ENCODE results near the gene MYL6B.

The MYL6B gene

DNA sequence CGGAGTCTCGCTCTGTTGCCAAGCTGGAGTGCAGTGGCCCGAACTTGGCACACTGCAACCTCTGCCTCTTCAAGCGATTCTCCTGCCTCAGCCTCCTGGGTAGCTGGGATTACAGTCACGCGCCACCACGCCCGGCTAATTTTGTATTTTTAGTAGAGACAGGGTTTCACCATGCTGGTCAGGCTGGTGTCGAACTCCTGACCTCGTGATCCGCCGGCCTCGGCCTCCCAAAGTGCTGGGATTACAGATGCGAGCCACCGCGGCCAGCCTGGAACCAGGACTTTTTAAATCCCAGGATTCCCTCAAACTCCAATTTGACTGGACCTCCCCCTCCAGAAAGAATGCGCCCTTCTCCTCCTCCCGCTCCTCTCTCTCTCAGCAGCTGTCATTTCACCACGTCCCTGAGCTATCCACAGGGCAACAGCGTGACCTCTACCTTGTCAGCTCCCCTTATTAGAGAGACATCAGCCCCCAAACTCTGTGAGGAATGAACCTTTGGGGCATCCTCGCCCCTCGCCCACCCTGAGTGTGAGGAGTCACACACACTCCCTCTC, 22.4 kb upstream of the MYL6B start:
- H3K4me3 ChIP-seq (ENCODE audit: low read length), result peak overlapping the region; percentile 88; the same call in 1 of the 2 replicates
- TF ChIP-seq ZNF274 (IDR thresholded peaks at IDR 0.05; ENCODE audit: low read depth, low read length), result no peak

DNA sequence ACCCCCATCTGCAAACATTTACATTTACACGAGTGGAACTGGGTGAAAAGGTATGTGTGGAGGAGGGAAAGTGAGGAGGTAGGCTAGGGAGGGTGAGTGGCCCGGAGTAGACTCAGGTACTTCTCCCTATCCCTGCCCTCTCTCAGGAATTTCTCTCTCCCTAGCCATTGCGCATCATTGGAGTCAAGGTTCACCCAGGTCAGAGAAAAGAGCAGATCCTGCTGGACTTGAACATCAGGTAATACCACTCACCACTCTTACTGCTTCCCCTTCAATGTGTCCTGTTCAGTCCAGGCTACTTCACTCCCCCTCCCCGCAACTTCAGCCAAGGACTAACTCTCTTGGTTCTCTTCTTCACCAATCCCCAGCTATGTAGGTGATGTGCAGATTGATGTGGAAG, 21.5 kb upstream of the MYL6B start:
- H3K4me3 ChIP-seq (ENCODE audit: low read length), result no peak overlapping the region
- no peak for TF ChIP-seq ZNF274 (IDR thresholded peaks at IDR 0.05; ENCODE audit: low read depth, low read length)

DNA sequence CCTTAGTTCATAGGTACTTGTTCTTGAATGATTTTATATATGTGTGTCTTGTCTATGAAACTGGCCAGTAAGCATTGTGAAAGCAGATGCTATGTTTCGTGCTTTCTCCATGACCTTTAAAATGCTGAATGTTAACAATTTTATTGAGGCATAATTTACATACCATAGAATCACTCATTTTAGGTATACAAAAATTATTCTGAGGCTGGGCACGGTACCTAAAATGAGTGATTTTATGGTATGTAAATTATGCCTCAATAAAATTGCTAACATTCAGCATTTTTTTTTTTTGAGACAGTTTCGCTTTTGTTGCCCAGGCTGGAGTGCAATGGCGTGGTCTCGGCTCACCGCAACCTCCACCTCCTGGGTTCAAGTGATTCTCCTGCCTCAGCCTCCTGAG, 17.5 kb upstream of the MYL6B start:
- no peak for TF ChIP-seq ZNF274 (IDR thresholded peaks at IDR 0.05; ENCODE audit: low read depth, low read length)
- H3K4me3 ChIP-seq (ENCODE audit: low read length), result no peak overlapping the region

DNA sequence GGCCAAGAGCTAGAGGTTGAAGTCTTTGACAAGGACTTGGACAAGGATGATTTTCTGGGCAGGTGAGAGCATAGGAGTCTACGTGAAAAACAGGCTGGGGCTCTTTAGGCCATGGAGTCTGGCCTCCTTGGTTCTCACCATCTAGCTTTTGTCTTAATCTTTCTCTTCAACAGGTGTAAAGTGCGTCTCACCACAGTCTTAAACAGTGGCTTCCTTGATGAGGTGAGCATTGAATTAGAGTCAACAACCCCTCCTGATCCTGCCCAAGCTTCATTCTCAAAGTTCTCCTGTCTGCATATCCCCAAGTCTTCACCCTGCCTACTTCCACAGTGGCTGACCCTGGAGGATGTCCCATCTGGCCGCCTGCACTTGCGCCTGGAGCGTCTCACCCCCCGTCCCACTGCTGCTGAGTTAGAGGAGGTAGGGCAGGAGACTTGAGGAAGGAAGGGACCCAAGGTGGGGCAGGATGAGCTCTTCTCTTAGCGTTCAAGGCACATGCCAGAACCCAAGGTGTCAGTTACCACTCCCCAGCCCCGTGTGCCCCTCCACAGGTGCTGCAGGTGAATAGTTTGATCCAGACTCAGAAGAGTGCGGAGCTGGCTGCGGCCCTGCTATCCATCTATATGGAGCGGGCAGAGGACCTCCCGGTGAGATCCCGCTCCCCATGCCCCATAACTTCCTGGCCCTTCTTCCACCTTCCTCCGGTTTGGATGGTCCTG, 14.4 kb upstream of the MYL6B start:
- H3K4me3 ChIP-seq (ENCODE audit: low read length), result no peak overlapping the region
- TF ChIP-seq ZNF274 (IDR thresholded peaks at IDR 0.05; ENCODE audit: low read depth, low read length), result no peak

DNA sequence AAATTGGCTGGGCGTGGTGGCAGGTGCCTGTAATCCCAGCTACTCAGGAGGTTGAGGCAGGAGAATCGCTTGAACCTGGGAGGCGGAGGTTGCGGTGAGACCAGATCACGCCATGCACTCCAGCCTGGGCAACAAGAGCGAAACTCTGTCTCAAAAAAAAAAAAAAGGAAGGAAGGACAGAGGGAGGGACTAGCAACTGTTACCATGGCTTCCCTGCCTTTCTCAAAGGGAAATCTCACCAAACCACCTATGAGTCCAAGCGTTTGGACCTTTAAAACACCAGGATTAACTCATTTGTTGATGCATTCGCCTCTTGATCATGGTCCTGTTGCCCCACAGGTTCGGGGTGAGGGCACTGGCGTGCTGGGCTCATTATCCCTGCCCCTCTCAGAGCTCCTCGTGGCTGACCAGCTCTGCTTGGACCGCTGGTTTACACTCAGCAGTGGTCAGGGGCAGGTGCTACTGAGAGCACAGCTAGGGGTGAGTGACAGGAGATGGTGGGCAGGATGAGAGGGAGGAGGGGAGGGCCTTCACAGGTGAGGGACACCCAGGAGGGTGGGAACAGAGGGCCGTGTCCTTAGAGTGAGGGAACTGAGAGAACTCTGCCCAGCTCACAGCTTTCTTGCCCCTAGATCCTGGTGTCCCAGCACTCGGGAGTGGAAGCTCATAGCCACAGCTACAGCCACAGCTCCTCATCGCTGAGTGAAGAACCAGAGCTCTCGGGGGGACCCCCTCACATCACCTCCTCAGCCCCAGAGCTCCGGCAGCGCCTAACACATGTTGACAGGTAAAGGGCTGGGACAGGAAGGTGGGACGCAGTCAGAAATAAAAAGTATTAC, 10.2 kb upstream of the MYL6B start:
- TF ChIP-seq ZNF274 (IDR thresholded peaks at IDR 0.05; ENCODE audit: low read depth, low read length), result no peak
- H3K4me3 ChIP-seq (ENCODE audit: low read length), result no peak overlapping the region

DNA sequence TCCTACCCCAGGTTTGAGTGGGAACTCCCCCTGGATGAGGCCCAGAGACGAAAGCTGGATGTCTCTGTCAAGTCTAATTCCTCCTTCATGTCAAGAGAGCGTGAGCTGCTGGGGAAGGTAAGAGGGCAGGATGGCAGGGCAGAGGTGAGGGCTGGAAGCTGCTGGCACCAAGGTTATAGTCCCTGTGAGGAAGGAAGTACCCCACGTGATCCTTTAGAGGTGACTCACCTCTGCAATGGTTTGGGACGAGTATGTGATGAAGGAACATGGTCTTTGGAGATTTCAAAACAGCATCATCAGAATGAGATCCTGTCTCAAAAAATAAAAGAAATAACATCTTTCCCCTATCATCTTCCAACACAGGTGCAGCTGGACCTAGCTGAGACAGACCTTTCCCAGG, 9.2 kb upstream of the MYL6B start:
- no peak overlapping the region for H3K4me3 ChIP-seq (ENCODE audit: low read length)
- no peak for TF ChIP-seq ZNF274 (IDR thresholded peaks at IDR 0.05; ENCODE audit: low read depth, low read length)

DNA sequence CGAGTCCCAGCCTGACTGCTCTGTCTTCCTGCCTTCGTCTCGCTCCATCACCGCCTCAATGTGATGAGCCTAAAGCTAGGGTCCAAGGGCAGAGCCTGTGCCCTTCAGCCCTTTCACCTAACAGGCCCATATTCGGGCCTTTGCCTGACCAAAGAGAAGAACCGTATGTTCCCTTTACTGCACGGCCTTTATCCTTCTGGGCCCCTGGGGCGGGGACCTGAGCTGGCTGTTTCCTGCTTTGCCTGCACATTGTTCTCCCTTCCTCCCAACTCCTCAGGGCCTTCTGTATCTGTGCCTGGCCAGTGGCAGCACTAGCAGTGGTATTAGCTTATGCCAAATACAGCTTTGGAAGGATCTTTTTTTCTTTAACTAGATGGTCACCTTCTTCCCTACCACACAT, 8.5 kb upstream of the MYL6B start:
- no peak for TF ChIP-seq ZNF274 (IDR thresholded peaks at IDR 0.05; ENCODE audit: low read depth, low read length)
- H3K4me3 ChIP-seq (ENCODE audit: low read length), result no peak overlapping the region

DNA sequence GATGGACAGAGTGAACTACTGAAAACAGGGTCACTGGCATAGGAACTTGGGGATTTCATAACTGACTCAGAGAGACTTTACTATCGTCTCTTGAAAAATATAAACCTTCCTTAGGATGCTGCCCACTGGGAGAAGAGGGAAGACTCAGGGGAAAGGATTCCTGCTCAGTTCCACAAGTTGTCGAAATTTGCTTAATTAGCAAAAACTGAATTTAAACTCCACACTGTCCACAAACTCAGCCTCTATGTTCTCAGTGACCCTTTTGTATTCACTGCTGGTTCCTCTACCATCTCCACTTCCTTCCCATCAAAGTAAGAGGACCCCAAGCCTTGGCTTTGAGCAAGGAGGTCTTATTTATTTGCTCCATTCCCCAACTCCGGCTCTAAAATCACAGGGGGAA, 7.2 kb upstream of the MYL6B start:
- TF ChIP-seq ZNF274 (IDR thresholded peaks at IDR 0.05; ENCODE audit: low read depth, low read length), result no peak
- no peak overlapping the region for H3K4me3 ChIP-seq (ENCODE audit: low read length)

DNA sequence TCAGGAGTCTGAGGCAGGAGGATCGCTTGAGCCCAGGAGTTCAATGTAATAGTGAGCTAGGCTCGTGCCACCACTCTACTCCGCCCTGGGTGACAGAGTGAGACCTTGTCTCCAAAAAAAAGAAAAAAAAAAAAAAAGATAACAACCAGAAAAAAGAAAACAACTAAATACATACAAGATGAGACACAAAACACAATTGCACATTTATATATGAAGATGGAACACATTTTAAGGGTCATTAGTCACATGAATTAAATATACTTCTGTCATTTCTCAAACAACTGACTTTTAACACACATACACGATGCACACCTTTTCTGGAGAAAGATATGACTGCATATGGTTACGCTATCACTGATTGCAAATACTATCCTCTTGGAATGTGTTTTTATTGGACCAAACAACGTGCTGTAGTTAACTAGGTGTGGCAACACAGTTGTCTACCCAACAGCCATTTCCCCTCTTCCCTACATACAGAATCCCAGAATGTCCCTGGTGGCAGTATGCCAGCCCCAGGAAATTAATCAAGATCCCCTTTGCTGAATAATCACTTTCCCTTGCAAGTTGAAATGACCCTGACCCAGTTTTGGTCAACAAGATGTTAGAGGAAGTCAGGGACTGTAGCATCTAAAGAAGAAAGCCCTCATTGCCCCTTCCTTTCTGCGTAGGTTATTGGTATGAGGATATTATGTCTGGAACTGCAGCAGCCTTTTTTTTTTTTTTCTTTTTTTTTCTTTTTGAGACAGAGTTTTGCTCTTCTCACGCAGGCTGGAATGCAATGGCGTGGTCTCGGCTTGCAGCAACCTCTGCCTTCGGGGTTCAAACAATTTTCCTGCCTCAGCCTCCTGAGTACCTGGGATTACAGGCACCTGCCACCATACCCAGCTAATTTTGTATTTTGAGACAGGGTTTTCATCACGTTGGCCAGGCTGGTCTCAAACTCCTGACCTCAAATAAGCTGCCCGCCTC, 5.6 kb upstream of the MYL6B start:
- TF ChIP-seq ZNF274 (IDR thresholded peaks at IDR 0.05; ENCODE audit: low read depth, low read length), result no peak
- H3K4me3 ChIP-seq (ENCODE audit: low read length), result no peak overlapping the region

DNA sequence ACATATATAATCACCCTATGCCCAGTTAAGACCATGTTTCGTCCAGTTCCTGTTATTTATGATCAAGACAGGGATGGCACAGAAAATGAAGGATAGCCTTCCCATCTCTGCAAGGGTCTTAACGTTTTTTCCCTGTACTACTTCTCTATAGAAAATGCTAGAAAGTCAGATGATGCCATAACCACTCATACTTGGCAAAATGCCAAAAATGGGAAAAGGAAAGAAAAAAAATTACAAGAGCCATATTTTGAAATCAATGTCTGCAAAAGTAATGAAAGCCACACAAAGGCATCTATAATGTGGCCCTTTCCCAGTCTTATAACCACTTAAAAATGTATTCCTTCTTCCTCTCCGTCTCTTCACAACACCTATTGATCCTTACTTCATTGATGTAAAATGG, 1.8 kb upstream of the MYL6B start:
- no peak for TF ChIP-seq ZNF274 (IDR thresholded peaks at IDR 0.05; ENCODE audit: low read depth, low read length)
- no peak overlapping the region for H3K4me3 ChIP-seq (ENCODE audit: low read length)

DNA sequence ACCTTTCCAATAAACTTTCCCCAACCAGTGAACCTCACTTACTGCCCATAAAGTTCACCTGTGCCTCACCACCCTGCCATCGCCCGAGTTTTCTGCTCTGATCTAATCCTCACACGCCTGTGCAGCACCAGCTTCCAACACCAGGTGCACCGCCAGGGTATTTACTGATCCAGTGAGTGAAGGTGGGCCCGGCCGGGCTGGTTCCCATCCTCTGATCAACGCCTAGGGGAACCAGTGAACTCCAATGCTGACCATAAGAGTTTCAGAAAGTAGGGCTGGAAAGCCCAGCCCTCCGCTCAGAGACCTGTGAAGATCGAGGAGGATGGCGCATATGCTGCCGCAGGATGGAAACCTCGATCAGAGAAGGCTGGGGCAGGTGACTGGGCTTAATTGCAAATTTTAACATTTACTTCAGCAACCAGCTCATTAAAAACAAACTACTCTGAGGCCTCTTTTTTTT, 685 bp upstream of the MYL6B start:
- peak overlapping the region; percentile 69 for H3K4me3 ChIP-seq (ENCODE audit: low read length)
- no peak for TF ChIP-seq ZNF274 (IDR thresholded peaks at IDR 0.05; ENCODE audit: low read depth, low read length)

DNA sequence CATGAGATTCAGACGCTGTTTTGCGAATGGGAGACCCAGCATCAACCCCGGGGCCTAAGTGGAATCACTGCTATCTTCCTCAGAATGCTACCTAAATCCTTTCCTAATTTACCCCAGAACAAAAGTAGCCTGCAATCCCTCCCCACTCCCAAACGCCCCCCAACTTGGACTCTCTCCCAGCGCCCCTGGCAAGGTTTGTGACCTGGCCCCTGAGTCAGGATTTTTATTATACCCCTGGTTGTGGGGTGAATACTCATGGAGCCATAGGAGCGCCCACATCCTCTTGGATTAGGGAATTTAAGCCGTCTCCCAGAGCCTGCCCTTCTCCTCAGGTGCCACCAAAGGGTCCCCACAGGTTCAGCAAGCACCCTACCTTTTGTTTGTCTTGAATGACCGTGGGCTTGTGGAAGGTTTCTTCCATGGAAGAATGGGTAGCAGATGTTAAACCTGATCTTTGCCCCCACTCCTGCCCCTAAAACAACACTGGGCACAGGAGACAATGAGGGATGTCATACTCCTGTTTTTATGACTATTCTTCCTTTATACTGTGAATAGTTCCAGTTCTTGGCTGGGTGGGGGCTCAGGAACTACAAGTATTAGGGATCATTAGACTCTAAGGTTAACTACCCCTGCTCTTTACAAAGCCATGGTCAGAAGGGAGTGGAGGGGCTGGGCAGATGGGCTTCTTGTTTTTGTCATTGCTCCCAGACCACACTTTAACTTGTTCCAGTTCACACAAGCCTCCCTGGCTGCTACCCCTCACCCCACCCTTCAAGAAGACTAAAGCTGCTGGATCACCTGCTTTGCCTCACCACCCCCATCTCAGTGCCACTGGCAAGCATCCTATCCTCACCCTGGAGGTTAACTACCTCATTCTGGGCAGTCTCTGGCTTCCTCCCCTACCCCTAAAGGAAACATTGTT, 630 bp downstream of the MYL6B start:
- no peak for TF ChIP-seq ZNF274 (IDR thresholded peaks at IDR 0.05; ENCODE audit: low read depth, low read length)

DNA sequence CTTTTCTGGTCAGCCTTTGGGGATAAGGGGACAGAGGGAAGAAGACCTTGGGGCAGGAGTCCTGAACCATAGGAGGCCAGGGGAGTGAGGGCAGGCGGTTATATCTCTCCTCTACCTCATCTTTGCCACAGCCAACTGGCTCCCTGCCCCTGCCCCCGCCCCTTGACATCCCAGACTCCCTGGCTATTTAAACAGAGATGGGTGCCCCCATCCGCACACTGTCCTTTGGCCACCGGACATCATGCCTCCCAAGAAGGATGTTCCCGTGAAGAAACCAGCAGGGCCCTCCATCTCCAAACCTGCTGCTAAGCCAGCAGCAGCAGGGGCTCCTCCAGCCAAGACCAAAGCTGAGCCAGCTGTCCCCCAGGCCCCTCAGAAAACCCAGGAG, 1.3 kb downstream of the MYL6B start:
- H3K4me3 ChIP-seq (ENCODE audit: low read length), result no peak overlapping the region
- TF ChIP-seq ZNF274 (IDR thresholded peaks at IDR 0.05; ENCODE audit: low read depth, low read length), result no peak

More for the DNA sequence above, 630 bp downstream of the MYL6B start:
- H3K4me3 ChIP-seq (ENCODE audit: low read length), result peak overlapping the region; percentile 69
